Glutamatergic neuron (in vitro differentiated cells): Measurements from ENCODE around the gene SNORC. TPM values are rescaled to one million over a fixed set of nuclear protein-coding genes. Genes with fewer than 3 reads are reported as not detected.

Source experiments
- DNase-seq: peaks from one replicate; pipeline ENCODE4 v3.0.0; 2022
- H3K27ac Mint-ChIP-seq: one replicate; pipeline ENCODE4 v1.8.0; 2020; ENCODE audit warnings: mild to moderate bottlenecking, mixed read lengths, inconsistent platforms; ENCODE audit not compliant: unreplicated experiment
- H3K27me3 Mint-ChIP-seq: one replicate; pipeline ENCODE4 v1.8.0; 2020; ENCODE audit warnings: mild to moderate bottlenecking, moderate library complexity, mixed read lengths, inconsistent platforms; ENCODE audit not compliant: unreplicated experiment
- H3K36me3 Mint-ChIP-seq: one replicate; pipeline ENCODE4 v1.8.0; 2020; ENCODE audit warnings: mild to moderate bottlenecking, mixed read lengths, inconsistent platforms; ENCODE audit not compliant: unreplicated experiment
- H3K4me1 Mint-ChIP-seq: one replicate; pipeline ENCODE4 v1.8.0; 2020; ENCODE audit warnings: mild to moderate bottlenecking, low read depth, mixed read lengths, inconsistent platforms; ENCODE audit not compliant: unreplicated experiment
- H3K4me3 Mint-ChIP-seq: one replicate; pipeline ENCODE4 v1.8.0; 2020; ENCODE audit warnings: mild to moderate bottlenecking, mixed read lengths, inconsistent platforms; ENCODE audit not compliant: unreplicated experiment
- H3K9me3 Mint-ChIP-seq: one replicate; pipeline ENCODE4 v1.8.0; 2020; ENCODE audit warnings: mild to moderate bottlenecking, moderate library complexity, mixed read lengths, inconsistent platforms; ENCODE audit not compliant: unreplicated experiment
- CTCF ChIP-seq: fragments of 200-600 bp; sonication (generic); IDR thresholded peaks from one replicate; pipeline ENCODE4 v1.5.0; 2021; ENCODE audit not compliant: partially characterized antibody, unreplicated experiment
- total RNA-seq: library from RNA; stranded (reverse); fragmentation: NEBNext Ultra II Directional; extraction: Animal tissue kit (Norgen Biotek cat#: 25700); gene quantifications from one replicate; pipeline ENCODE4 v1.2.1, GENCODE V29; 2021; ENCODE audit not compliant: unreplicated experiment

The SNORC gene
- total RNA-seq, 1 donor from 2014 or later = 2.4 TPM

GRCh38 chr2:232882085-232882484, 12.0 kb downstream of the SNORC start:
- Mint-ChIP-seq H3K4me3 (no peak overlapping the region), H3K27me3 (peaks cover 11% of the 10 kb centered on the region), H3K27ac (no peak overlapping the region), H3K36me3 (no peaks in the 10 kb centered on the region), H3K4me1 (peaks cover 2% of the 10 kb centered on the region), H3K9me3 (peaks cover 9% of the 10 kb centered on the region)
- DNase-seq = no peak
- TF ChIP-seq CTCF = no peak

- H3K9me3 Mint-ChIP-seq = peaks cover 9% of the 10 kb centered on the region
- no peak overlapping the region for H3K4me3 Mint-ChIP-seq
- DNase-seq = no peak
- peaks cover under 1% of the 10 kb centered on the region for H3K4me1 Mint-ChIP-seq
- no peaks in the 10 kb centered on the region for H3K36me3 Mint-ChIP-seq
- H3K27ac Mint-ChIP-seq = no peak overlapping the region
- TF ChIP-seq CTCF = no peak
- H3K27me3 Mint-ChIP-seq = peaks cover 10% of the 10 kb centered on the region
Measured at GRCh38 chr2:232882505-232883115, 12.5 kb downstream of the SNORC start.

GRCh38 chr2:232883116-232883721, 13.2 kb downstream of the SNORC start:
- Mint-ChIP-seq H3K27ac (no peak overlapping the region), H3K27me3 (peaks cover 9% of the 10 kb centered on the region), H3K9me3 (peaks cover 8% of the 10 kb centered on the region), H3K4me1 (no peaks in the 10 kb centered on the region), H3K36me3 (no peaks in the 10 kb centered on the region), H3K4me3 (no peak overlapping the region)
- no peak for TF ChIP-seq CTCF
- no peak for DNase-seq

- Mint-ChIP-seq H3K9me3 (peaks cover 8% of the 10 kb centered on the region), H3K36me3 (no peaks in the 10 kb centered on the region), H3K4me3 (no peak overlapping the region), H3K27ac (no peak overlapping the region), H3K4me1 (no peaks in the 10 kb centered on the region), H3K27me3 (peaks cover 6% of the 10 kb centered on the region)
- DNase-seq = peak; percentile 8
- TF ChIP-seq CTCF = no peak
Measured at GRCh38 chr2:232884001-232884421, 13.9 kb downstream of the SNORC start.

- peak; percentile 16 for DNase-seq
Measured at GRCh38 chr2:232884549-232885263, 14.6 kb downstream of the SNORC start.

More at GRCh38 chr2:232884549-232885263, 14.6 kb downstream of the SNORC start:
- Mint-ChIP-seq H3K9me3 (peaks cover 8% of the 10 kb centered on the region), H3K36me3 (no peaks in the 10 kb centered on the region), H3K27me3 (peaks cover 9% of the 10 kb centered on the region), H3K27ac (no peak overlapping the region), H3K4me1 (no peaks in the 10 kb centered on the region), H3K4me3 (no peak overlapping the region)
- TF ChIP-seq CTCF = no peak
